Cerebellar cortex (tissue), 1 donor: Measurements from ENCODE around the gene LRRC14B.
"Not testable (repeated sequence)": the region's sequence is repeated elsewhere in the genome, so short reads cannot be mapped to it uniquely, and the experiment has no call there.

Experiments used
- DNase-seq: peaks from one replicate; pipeline ENCODE4 v3.0.0-alpha.2; 2015; ENCODE audit warnings: low spot score

LRRC14B gene

GRCh38 chr5:207599-207998 is 16.3 kb downstream of the LRRC14B start:
- DNase-seq = no peak

GRCh38 chr5:208449-209114 is 17.3 kb downstream of the LRRC14B start:
- no peak for DNase-seq

GRCh38 chr5:213803-214395 is 22.6 kb downstream of the LRRC14B start:
- no peak for DNase-seq

GRCh38 chr5:215256-215655 is 24.0 kb downstream of the LRRC14B start:
- not testable (repeated sequence) for DNase-seq

GRCh38 chr5:216076-216475 is 24.8 kb downstream of the LRRC14B start:
- DNase-seq = not testable (repeated sequence)

- DNase-seq = peak; percentile 88
Observed at GRCh38 chr5:217494-218456, 26.5 kb downstream of the LRRC14B start, which contains the start of the genes CCDC127 and SDHA. Gene CCDC127, minus strand, starts transcription at chr5:218153. Its CDS starts 1,304 bp downstream, at chr5:216849. Gene SDHA, plus strand, starts transcription at chr5:218320. Its CDS starts 36 bp downstream, at chr5:218356.

GRCh38 chr5:218457-219291 is 27.4 kb downstream of the LRRC14B start:
- no peak for DNase-seq

GRCh38 chr5:219460-219863 is 28.2 kb downstream of the LRRC14B start:
- DNase-seq = no peak

GRCh38 chr5:219991-220390 is 28.7 kb downstream of the LRRC14B start:
- no peak for DNase-seq

- DNase-seq = not testable (repeated sequence)
Observed at GRCh38 chr5:222951-223715, 31.8 kb downstream of the LRRC14B start.

GRCh38 chr5:223791-224190 is 32.5 kb downstream of the LRRC14B start:
- no peak for DNase-seq

- no peak for DNase-seq
Observed at GRCh38 chr5:225334-225733, 34.0 kb downstream of the LRRC14B start.

- DNase-seq = peak; percentile 79
Observed at GRCh38 chr5:227375-227774, 36.1 kb downstream of the LRRC14B start.

GRCh38 chr5:228886-229285 is 37.6 kb downstream of the LRRC14B start:
- DNase-seq = no peak

GRCh38 chr5:230711-231110 is 39.4 kb downstream of the LRRC14B start:
- no peak for DNase-seq

GRCh38 chr5:231661-232060 is 40.4 kb downstream of the LRRC14B start:
- no peak for DNase-seq

GRCh38 chr5:233426-233825 is 42.1 kb downstream of the LRRC14B start:
- not testable (repeated sequence) for DNase-seq

GRCh38 chr5:234450-234849 is 43.2 kb downstream of the LRRC14B start:
- DNase-seq = no peak

GRCh38 chr5:235527-235926 is 44.2 kb downstream of the LRRC14B start:
- DNase-seq = not testable (repeated sequence)

GRCh38 chr5:237931-238330 is 46.6 kb downstream of the LRRC14B start:
- DNase-seq = not testable (repeated sequence)

GRCh38 chr5:240550-240949 is 49.3 kb downstream of the LRRC14B start:
- not testable (repeated sequence) for DNase-seq
